Gastroesophageal sphincter (tissue), 3 donors: ENCODE data around the gene EEF2K.

Experiments
- EP300 ChIP-seq: sonication (generic); formaldehyde crosslinking; IDR thresholded peaks from one replicate; pipeline ENCODE4 v1.6.1; 2017; ENCODE audit warnings: antibody characterized with exemption, mild to moderate bottlenecking
- POLR2A ChIP-seq, 2 donors: fragments of 450-650 bp; IDR thresholded peaks; one replicate each; pipeline ENCODE4 v1.6.1; 2017; ENCODE audit warnings: antibody characterized with exemption in 2 of 2, mild to moderate bottlenecking in 2 of 2, moderate library complexity in 1 of 2
- POLR2AphosphoS5 ChIP-seq: sonication (generic); formaldehyde crosslinking; IDR thresholded peaks from one replicate; pipeline ENCODE4 v1.6.1; 2017; ENCODE audit warnings: antibody characterized with exemption
- TF ChIP-seq, protein P1 (sequence below), 4 experiments: fragments of 200-600 bp in 2 of 4; fragments of 450-650 bp in 2 of 4; sonication (generic) in 1 of 4; IDR thresholded peaks; one replicate each; pipeline ENCODE4 v1.5.1; 2017 to 2019; ENCODE audit warnings: antibody characterized with exemption in 4 of 4, mild to moderate bottlenecking in 2 of 4, moderate library complexity in 2 of 4

DNA sequence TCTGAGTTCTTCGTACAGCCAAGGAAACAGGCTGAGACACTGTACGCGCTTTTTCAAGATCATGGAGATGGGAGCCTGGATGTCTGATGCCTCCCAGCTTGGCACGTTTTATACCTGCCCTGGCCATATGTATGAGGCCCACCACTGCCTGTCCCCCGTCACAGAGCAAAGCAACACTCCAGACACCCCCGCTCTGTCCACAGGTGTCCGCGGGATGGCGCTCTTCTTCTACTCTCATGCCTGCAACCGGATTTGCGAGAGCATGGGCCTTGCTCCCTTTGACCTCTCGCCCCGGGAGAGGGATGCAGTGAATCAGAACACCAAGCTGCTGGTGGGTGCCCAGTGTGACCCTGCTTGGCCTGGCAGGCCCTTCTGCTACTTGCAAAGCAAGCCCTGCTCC lies 51.4 kb downstream of the EEF2K start:
- no peak for TF ChIP-seq POLR2A (IDR thresholded peaks at IDR 0.05)
- TF ChIP-seq, protein P1, sequence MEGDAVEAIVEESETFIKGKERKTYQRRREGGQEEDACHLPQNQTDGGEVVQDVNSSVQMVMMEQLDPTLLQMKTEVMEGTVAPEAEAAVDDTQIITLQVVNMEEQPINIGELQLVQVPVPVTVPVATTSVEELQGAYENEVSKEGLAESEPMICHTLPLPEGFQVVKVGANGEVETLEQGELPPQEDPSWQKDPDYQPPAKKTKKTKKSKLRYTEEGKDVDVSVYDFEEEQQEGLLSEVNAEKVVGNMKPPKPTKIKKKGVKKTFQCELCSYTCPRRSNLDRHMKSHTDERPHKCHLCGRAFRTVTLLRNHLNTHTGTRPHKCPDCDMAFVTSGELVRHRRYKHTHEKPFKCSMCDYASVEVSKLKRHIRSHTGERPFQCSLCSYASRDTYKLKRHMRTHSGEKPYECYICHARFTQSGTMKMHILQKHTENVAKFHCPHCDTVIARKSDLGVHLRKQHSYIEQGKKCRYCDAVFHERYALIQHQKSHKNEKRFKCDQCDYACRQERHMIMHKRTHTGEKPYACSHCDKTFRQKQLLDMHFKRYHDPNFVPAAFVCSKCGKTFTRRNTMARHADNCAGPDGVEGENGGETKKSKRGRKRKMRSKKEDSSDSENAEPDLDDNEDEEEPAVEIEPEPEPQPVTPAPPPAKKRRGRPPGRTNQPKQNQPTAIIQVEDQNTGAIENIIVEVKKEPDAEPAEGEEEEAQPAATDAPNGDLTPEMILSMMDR (IDR thresholded peaks at IDR 0.05), result no peak
- no peak for TF ChIP-seq EP300
- TF ChIP-seq POLR2AphosphoS5, result no peak
